ENCODE data around the gene ALX3.

ALX3 gene

DNA sequence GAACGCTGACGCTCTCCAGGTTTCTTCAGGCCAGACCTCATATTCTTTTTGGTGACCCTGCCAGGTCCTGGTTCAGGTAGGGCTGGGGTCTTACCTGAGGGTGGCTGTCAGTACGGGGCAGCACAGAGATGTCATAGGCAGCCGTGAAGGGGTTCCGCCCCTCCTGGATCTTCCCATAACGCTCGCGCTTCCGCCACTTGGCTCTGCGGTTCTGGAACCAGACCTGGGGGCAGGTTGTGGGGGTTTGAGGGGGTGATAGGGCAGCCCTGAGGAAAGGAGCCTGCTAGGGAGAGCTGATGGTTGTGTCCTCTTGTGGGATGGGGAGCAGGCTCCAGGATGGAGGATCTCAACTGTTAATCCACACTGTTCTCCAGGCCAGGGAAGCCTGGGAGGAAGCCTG lies 9.1 kb downstream of the ALX3 start:
- DNase-seq (ENCODE audit: insufficient read length) (no peak), FAIRE-seq (no peak)
- TF ChIP-seq POLR2A (IDR thresholded peaks at IDR 0.05; ENCODE audit: low read depth, low read length) (no peak), POLR2AphosphoS5 (IDR thresholded peaks at IDR 0.05; ENCODE audit: low read depth, low read length) (no peak), TAF1 (IDR thresholded peaks at IDR 0.05; ENCODE audit: borderline replicate concordance, low read depth, low read length) (no peak)

GRCh38 chr1:110060662-110061060 lies 9.8 kb downstream of the ALX3 start:
- no peak for FAIRE-seq
- TF ChIP-seq TAF1 (IDR thresholded peaks at IDR 0.05; ENCODE audit: borderline replicate concordance, low read depth, low read length): no peak
- TF ChIP-seq POLR2A (IDR thresholded peaks at IDR 0.05; ENCODE audit: low read depth, low read length): no peak
- no peak for TF ChIP-seq POLR2AphosphoS5 (IDR thresholded peaks at IDR 0.05; ENCODE audit: low read depth, low read length)
- DNase-seq (ENCODE audit: insufficient read length): no peak

DNA sequence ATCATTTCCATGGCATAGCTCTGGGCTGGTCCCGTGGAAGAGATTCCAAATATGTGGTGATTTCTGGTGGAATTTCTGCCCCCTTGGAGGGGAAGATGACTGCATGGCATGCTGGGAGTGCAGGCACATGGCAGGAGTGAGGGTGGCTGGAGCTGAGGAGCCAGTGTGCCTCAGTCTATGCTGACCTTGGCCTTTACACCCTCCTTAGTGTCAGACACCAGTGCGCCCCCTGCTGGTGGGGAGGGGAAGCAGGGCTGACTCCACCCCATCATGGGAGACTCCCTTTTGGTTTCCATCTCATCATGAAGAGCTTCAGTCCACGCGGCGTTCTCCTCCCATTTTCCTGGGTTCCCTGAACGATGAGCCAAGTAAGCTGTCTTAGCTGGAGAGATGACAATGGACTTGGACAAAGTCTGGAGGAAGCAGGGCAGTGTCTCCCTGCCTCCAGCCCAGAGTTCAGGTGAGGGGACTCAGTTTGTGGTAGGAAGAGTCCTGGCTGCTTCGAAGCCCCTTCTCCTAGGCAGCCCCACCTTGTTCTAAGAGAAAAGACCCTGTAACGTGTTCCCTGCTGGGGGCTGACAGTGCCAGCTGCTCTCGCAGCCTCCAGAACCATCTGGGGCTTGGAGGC lies 10.3 kb downstream of the ALX3 start:
- DNase-seq (ENCODE audit: insufficient read length): peak; percentile 62
- FAIRE-seq: peak; percentile 79
- no peak for TF ChIP-seq TAF1 (IDR thresholded peaks at IDR 0.05; ENCODE audit: borderline replicate concordance, low read depth, low read length)
- 0 out of 2 replicates have a peak, but pooled peaks have one; percentile 35 for TF ChIP-seq POLR2AphosphoS5 (IDR thresholded peaks at IDR 0.05; ENCODE audit: low read depth, low read length)
- TF ChIP-seq POLR2A (IDR thresholded peaks at IDR 0.05; ENCODE audit: low read depth, low read length): no peak

- TF ChIP-seq TAF1 (IDR thresholded peaks at IDR 0.05; ENCODE audit: borderline replicate concordance, low read depth, low read length) (no peak), POLR2A (IDR thresholded peaks at IDR 0.05; ENCODE audit: low read depth, low read length) (no peak), POLR2AphosphoS5 (IDR thresholded peaks at IDR 0.05; ENCODE audit: low read depth, low read length) (no peak)
- DNase-seq (ENCODE audit: insufficient read length) (no peak), FAIRE-seq (no peak)
These were observed 11.2 kb downstream of the ALX3 start for GRCh38 chr1:110059133-110059863.

DNA sequence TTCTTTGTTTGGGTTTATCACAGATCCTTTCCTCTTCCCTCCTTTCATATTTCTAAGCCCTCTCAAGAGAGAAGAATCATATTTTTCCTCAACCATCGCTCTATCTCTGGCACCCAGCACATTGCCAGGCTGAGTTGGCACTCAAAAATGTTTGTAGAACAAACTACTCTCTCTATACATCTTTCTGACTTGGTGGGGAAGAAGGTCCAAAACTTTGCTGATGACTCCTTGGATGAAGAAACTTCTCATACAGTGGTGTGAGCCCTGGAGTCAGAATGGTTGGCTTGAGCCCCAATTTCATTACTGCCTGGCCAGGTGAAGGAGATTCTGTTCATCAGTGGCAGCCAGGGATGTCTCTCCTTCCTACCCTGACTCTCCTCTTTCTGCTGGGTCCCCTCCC lies 11.9 kb downstream of the ALX3 start:
- TF ChIP-seq POLR2A (IDR thresholded peaks at IDR 0.05; ENCODE audit: low read depth, low read length): no peak
- no peak for TF ChIP-seq TAF1 (IDR thresholded peaks at IDR 0.05; ENCODE audit: borderline replicate concordance, low read depth, low read length)
- no peak for TF ChIP-seq POLR2AphosphoS5 (IDR thresholded peaks at IDR 0.05; ENCODE audit: low read depth, low read length)
- FAIRE-seq: no peak
- DNase-seq (ENCODE audit: insufficient read length): no peak

DNA sequence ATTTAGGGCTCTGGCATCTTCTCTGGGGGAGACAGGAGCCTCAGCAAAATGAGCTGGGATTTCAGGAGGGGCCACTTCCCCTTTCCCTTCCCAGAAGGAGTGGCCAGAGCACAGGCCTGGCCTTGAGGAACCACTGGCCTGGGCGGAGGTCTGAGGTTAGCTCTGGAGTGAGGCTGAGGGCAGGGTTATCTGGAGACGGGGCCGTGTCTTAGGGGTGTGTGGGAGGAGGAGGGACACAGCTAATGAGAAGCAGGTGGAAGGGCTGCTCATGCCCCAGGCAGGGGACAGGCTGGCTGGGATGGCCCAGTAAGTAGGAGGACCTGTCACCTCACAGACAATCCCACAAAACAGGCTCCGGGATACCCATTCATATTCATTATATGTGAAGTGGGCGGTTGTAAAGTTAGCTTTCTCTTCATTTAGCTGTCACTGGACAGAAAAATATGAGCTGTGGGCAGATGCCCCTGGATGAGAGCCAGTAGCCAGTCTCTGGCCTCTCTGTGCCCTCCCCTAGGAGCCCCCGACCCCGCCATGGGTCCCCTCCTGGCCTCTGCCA lies 12.4 kb downstream of the ALX3 start:
- TF ChIP-seq TAF1 (IDR thresholded peaks at IDR 0.05; ENCODE audit: borderline replicate concordance, low read depth, low read length) (no peak), POLR2A (IDR thresholded peaks at IDR 0.05; ENCODE audit: low read depth, low read length) (no peak), POLR2AphosphoS5 (IDR thresholded peaks at IDR 0.05; ENCODE audit: low read depth, low read length) (no peak)
- FAIRE-seq (no peak), DNase-seq (ENCODE audit: insufficient read length) (no peak)

DNA sequence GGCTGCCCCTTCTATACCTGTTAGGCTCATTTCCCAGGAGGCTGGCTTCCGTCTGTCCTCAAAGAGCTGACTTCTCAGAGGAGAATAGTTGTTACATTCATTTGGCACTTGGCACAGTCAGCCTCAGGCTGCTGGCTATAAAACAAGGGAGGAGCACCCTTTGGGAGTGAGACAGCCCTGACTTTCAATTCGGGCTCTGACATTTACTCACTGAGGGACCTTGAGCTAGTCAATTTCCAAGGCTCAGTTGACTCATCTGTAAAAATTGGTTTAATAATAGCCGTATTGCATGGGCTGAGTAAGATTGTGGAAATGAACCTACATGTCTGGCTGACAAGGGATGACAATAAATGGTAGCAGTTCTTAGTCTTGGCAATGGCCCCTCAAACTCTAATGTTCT lies 13.7 kb downstream of the ALX3 start:
- DNase-seq (ENCODE audit: insufficient read length) (no peak), FAIRE-seq (no peak)
- no peak for TF ChIP-seq POLR2AphosphoS5 (IDR thresholded peaks at IDR 0.05; ENCODE audit: low read depth, low read length)
- no peak for TF ChIP-seq TAF1 (IDR thresholded peaks at IDR 0.05; ENCODE audit: borderline replicate concordance, low read depth, low read length)
- TF ChIP-seq POLR2A (IDR thresholded peaks at IDR 0.05; ENCODE audit: low read depth, low read length): no peak

DNA sequence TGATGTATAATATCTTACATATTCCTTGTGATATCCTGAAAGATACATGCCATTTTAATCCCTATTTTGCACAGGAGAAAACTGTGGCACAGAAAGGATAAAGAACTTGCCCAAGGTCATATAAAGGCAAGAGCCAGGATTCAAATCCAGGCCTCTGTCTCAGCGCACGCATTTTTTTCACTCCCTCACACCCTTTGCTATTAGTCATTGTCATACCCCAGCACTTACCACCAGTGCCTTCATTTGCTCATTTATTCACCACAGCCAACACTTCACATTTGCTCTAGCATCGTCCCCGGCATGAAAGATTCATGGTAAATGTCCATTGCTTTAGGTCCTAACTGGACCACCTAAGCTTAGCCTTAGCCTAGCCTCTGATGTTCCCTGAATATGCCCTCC lies 14.2 kb downstream of the ALX3 start:
- FAIRE-seq: no peak

GRCh38 chr1:110055493-110056284 lies 14.8 kb downstream of the ALX3 start:
- TF ChIP-seq POLR2A (IDR thresholded peaks at IDR 0.05; ENCODE audit: low read depth, low read length) (no peak), POLR2AphosphoS5 (IDR thresholded peaks at IDR 0.05; ENCODE audit: low read depth, low read length) (no peak), TAF1 (IDR thresholded peaks at IDR 0.05; ENCODE audit: borderline replicate concordance, low read depth, low read length) (no peak)
- no peak for FAIRE-seq
- no peak for DNase-seq (ENCODE audit: insufficient read length)

More for the DNA sequence above, 14.2 kb downstream of the ALX3 start:
- TF ChIP-seq TAF1 (IDR thresholded peaks at IDR 0.05; ENCODE audit: borderline replicate concordance, low read depth, low read length) (no peak), POLR2AphosphoS5 (IDR thresholded peaks at IDR 0.05; ENCODE audit: low read depth, low read length) (no peak), POLR2A (IDR thresholded peaks at IDR 0.05; ENCODE audit: low read depth, low read length) (no peak)
- no peak for DNase-seq (ENCODE audit: insufficient read length)

DNA sequence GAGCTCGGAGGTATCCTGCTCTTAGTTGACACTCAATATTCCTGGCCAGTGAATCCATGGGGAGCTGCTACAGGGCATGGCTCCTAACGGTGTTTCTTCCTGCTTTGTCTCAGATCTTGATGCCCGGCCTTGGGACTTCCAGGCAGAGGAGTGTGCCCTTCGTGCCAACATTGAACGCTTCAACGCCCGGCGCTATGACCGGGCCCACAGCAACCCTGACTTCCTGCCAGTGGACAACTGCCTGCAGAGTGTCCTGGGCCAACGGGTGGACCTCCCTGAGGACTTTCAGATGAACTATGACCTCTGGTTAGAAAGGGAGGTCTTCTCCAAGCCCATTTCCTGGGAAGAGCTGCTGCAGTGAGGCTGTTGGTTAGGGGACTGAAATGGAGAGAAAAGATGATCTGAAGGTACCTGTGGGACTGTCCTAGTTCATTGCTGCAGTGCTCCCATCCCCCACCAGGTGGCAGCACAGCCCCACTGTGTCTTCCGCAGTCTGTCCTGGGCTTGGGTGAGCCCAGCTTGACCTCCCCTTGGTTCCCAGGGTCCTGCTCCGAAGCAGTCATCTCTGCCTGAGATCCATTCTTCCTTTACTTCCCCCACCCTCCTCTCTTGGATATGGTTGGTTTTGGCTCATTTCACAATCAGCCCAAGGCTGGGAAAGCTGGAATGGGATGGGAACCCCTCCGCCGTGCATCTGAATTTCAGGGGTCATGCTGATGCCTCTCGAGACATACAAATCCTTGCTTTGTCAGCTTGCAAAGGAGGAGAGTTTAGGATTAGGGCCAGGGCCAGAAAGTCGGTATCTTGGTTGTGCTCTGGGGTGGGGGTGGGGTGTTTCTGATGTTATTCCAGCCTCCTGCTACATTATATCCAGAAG lies 16.7 kb downstream of the ALX3 start:
- TF ChIP-seq POLR2AphosphoS5 (IDR thresholded peaks at IDR 0.05; ENCODE audit: low read depth, low read length) (no peak), TAF1 (IDR thresholded peaks at IDR 0.05; ENCODE audit: borderline replicate concordance, low read depth, low read length) (no peak), POLR2A (IDR thresholded peaks at IDR 0.05; ENCODE audit: low read depth, low read length) (no peak)
- DNase-seq (ENCODE audit: insufficient read length) (peak; percentile 60), FAIRE-seq (peak; percentile 79)
